PC-9 (cell line): ENCODE measurements around the gene FAM43A.

Experiments used
- EZH2 ChIP-seq: fragments of 200-600 bp; sonication (generic); IDR thresholded peaks from 2 replicates; pipeline ENCODE4 v1.8.0; 2017; ENCODE audit warnings: antibody characterized with exemption, low read depth
- TF ChIP-seq, protein P1 (sequence below): fragments of 200-600 bp; sonication (generic); conservative IDR thresholded peaks from 2 replicates; pipeline ENCODE4 v1.6.1; 2017; ENCODE audit warnings: mixed run types, antibody characterized with exemption, mild to moderate bottlenecking, moderate library complexity

DNA sequence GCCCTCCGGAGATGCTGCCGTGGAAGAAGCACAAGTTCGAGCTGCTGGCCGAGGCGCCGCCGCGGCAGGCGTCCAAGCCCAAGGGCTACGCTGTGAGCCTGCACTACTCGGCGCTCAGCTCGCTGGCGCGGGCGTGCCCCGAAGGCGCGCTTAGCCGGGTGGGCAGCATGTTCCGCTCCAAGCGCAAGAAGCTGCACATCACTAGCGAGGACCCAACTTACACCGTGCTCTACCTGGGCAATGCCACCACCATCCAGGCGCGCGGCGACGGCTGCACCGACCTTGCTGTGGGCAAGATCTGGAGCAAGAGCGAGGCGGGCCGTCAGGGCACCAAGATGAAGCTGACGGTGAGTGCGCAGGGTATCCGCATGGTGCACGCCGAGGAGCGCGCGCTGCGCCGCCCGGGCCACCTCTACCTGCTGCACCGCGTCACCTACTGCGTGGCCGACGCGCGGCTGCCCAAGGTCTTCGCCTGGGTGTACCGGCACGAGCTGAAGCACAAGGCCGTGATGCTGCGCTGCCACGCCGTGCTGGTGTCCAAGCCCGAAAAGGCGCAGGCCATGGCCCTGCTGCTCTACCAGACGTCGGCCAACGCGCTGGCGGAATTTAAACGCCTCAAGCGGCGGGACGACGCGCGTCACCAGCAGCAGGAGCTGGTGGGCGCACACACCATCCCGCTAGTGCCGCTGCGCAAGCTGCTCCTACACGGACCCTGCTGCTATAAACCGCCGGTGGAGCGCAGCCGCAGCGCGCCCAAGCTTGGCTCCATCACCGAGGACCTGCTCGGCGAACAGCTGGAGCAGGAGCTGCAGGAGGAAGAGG, 1.3 kb downstream of the FAM43A start:
- TF ChIP-seq, protein P1, sequence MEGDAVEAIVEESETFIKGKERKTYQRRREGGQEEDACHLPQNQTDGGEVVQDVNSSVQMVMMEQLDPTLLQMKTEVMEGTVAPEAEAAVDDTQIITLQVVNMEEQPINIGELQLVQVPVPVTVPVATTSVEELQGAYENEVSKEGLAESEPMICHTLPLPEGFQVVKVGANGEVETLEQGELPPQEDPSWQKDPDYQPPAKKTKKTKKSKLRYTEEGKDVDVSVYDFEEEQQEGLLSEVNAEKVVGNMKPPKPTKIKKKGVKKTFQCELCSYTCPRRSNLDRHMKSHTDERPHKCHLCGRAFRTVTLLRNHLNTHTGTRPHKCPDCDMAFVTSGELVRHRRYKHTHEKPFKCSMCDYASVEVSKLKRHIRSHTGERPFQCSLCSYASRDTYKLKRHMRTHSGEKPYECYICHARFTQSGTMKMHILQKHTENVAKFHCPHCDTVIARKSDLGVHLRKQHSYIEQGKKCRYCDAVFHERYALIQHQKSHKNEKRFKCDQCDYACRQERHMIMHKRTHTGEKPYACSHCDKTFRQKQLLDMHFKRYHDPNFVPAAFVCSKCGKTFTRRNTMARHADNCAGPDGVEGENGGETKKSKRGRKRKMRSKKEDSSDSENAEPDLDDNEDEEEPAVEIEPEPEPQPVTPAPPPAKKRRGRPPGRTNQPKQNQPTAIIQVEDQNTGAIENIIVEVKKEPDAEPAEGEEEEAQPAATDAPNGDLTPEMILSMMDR = no peak
- TF ChIP-seq EZH2 = no peak
